Activated T-cell treated with anti-CD3 and anti-CD28 coated beads, Interleukin-2, amount 50 U/mL, for 72 hours (primary cell): ENCODE data around the gene RGMA. TPM values are rescaled to one million over a fixed set of nuclear protein-coding genes. Genes with fewer than 3 reads are reported as not detected.

ENCODE experiments used
- ATAC-seq, 2 donors: fragments of 150-1000 bp; cut with Tn5 transposase; replicated peaks in 1 of 2; 2 replicates each; pipeline ENCODE4 v1.10.0; 2021; ENCODE audit warnings: moderate library complexity in 2 of 2, mild to moderate bottlenecking in 1 of 2
- DNase-seq, 2 donors: peaks; one replicate each; pipeline ENCODE4 v3.0.0; 2021 to 2022; ENCODE audit warnings: mixed read lengths in 1 of 2
- H3K27ac Mint-ChIP-seq: one replicate; pipeline ENCODE4 v1.8.0; 2022; ENCODE audit warnings: mild to moderate bottlenecking, moderate library complexity, mixed read lengths
- H3K27me3 Mint-ChIP-seq: one replicate; pipeline ENCODE4 v1.8.0; 2022; ENCODE audit warnings: low read depth, mixed read lengths
- H3K36me3 Mint-ChIP-seq, 2 donors: one replicate each; pipeline ENCODE4 v1.8.0; 2022; ENCODE audit warnings: mixed read lengths in 2 of 2, mild to moderate bottlenecking in 1 of 2; ENCODE audit not compliant: insufficient read depth in 2 of 2
- H3K4me1 Mint-ChIP-seq: one replicate; pipeline ENCODE4 v1.8.0; 2022; ENCODE audit warnings: low read depth, mixed read lengths
- H3K4me3 Mint-ChIP-seq, 2 donors: one replicate each; pipeline ENCODE4 v1.8.0; 2022; ENCODE audit warnings: mild to moderate bottlenecking in 2 of 2, mixed read lengths in 2 of 2, moderate library complexity in 2 of 2
- H3K9me3 Mint-ChIP-seq, 2 donors: one replicate each; pipeline ENCODE4 v1.8.0; 2022; ENCODE audit warnings: mixed read lengths in 2 of 2
- total RNA-seq, 2 donors: library from RNA; stranded (reverse); gene quantifications; one replicate each; pipeline ENCODE4 v1.2.3, GENCODE V29; 2022

Gene RGMA
- total RNA-seq, 2 donors from 2014 or later, result 0.53 to 1.7 TPM

- peaks cover 5 to 14% of the 10 kb centered on the region in 2 donors for H3K36me3 Mint-ChIP-seq
- ATAC-seq (no peak), DNase-seq (no peak)
- no peak overlapping the region for H3K4me3 Mint-ChIP-seq
- H3K27ac Mint-ChIP-seq, result peak overlapping the region; percentile 20
- H3K4me1 Mint-ChIP-seq, result peaks cover 42% of the 10 kb centered on the region
- H3K27me3 Mint-ChIP-seq, result no peaks in the 10 kb centered on the region
- H3K9me3 Mint-ChIP-seq, result no peaks in the 10 kb centered on the region
These were observed 59.7 kb downstream of the RGMA start for GRCh38 chr15:93029214-93029835.

DNA sequence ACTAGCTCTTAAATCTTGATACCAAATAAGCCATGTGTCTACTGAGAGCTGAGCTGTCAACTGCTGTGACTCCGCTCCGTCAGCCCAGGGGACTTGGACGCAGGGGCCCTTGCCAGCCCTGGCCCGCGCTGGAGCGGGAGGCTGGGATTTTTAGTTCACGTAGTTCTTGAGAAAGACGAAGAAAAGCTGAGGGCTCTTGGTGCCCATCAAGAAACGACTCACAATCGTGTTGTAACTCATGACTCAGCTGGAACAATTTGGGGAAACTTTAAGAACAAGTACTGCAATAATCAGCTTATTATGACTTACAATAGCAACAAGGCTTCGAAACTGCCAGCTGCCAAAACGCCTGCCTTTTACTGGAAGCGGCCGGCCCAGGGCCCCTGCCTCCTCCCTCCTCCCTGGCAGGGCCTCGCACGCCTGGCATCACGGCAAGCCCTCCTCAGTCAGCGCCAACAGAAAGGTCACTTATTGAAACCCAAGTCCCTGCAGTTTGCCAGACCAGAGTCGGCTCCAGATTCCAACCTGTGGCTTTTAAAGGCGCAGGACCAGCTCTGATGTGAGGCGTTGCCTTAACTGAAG, 60.3 kb downstream of the RGMA start:
- H3K27me3 Mint-ChIP-seq, result no peaks in the 10 kb centered on the region
- ATAC-seq (peak; percentile 6 to 11), DNase-seq (no peak)
- peaks cover 6 to 20% of the 10 kb centered on the region in 2 donors for H3K36me3 Mint-ChIP-seq
- H3K9me3 Mint-ChIP-seq, result no peaks in the 10 kb centered on the region
- no peak overlapping the region for H3K4me3 Mint-ChIP-seq
- H3K4me1 Mint-ChIP-seq, result peaks cover 46% of the 10 kb centered on the region
- H3K27ac Mint-ChIP-seq, result peak overlapping the region; percentile 71

DNA sequence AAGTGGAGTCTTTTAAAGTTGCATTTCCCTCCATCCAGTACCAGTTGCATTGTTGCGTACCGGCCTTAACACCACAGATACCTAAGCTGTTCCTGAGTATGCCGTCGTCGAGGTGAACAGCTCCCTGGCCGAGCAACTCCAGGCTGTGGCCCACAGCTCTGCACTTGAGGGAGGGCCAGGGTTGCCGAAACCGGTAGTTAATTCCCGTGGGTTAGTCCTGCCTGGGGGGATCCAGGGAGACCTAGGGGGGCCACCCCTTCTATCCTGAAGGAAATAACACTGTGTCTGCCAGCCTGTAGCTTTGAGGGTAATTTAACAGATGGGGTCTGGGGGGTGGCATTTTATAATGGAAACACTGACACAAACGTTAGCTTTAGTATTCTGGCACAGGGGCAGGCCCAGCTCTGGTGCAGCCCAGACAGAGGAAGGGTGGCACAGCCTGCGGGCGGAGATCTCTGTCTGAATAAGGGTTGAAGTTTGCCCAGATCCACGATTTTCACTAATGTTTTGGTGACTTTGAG, 60.8 kb downstream of the RGMA start:
- peaks cover 50% of the 10 kb centered on the region for H3K4me1 Mint-ChIP-seq
- ATAC-seq (peak in 1 of 2 donors; percentile 0), DNase-seq (no peak)
- H3K27ac Mint-ChIP-seq, result peak overlapping the region; percentile 71
- H3K36me3 Mint-ChIP-seq, result peaks cover 8 to 26% of the 10 kb centered on the region in 2 donors
- H3K27me3 Mint-ChIP-seq, result no peaks in the 10 kb centered on the region
- peaks cover 0 to under 1% of the 10 kb centered on the region in 2 donors for H3K9me3 Mint-ChIP-seq
- H3K4me3 Mint-ChIP-seq, result no peak overlapping the region

GRCh38 chr15:93027413-93027812, 61.6 kb downstream of the RGMA start:
- Mint-ChIP-seq H3K27me3 (no peaks in the 10 kb centered on the region), H3K9me3 (peaks cover 0 to 3% of the 10 kb centered on the region in 2 donors), H3K27ac (peak overlapping the region; percentile 87), H3K4me3 (no peak overlapping the region), H3K36me3 (peaks cover 14 to 33% of the 10 kb centered on the region in 2 donors), H3K4me1 (peaks cover 58% of the 10 kb centered on the region)
- no peak for ATAC-seq
- no peak for DNase-seq

GRCh38 chr15:93026380-93026817, 62.6 kb downstream of the RGMA start:
- no peak overlapping the region for H3K4me3 Mint-ChIP-seq
- H3K36me3 Mint-ChIP-seq, result peaks cover 19 to 43% of the 10 kb centered on the region in 2 donors
- ATAC-seq (no peak), DNase-seq (no peak)
- peak overlapping the region; percentile 87 for H3K27ac Mint-ChIP-seq
- H3K4me1 Mint-ChIP-seq, result peaks cover 68% of the 10 kb centered on the region
- H3K27me3 Mint-ChIP-seq, result no peaks in the 10 kb centered on the region
- peaks cover 0 to 3% of the 10 kb centered on the region in 2 donors for H3K9me3 Mint-ChIP-seq

DNA sequence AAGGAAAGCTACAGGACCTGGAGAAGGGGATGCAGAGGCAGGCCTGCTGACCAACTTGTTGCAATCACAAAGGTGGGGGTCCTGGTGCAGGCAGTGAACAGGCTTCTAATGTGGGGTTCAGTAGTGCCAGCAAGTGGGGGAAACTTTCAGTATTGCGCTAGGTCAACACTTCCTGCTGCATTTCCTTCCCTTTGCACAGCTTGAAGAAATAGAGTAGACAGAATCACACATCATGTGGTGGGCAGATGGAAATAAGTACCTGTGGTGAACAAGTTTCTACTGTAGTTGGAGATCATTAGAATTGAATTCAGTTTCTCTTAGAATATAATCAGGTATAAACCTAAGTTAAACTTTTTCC, 63.4 kb downstream of the RGMA start:
- H3K4me1 Mint-ChIP-seq, result peaks cover 76% of the 10 kb centered on the region
- H3K9me3 Mint-ChIP-seq, result peaks cover 0 to 3% of the 10 kb centered on the region in 2 donors
- no peak for DNase-seq
- peak overlapping the region in 1 of 2 donors; percentile 1 for H3K4me3 Mint-ChIP-seq
- H3K27me3 Mint-ChIP-seq, result no peaks in the 10 kb centered on the region
- H3K36me3 Mint-ChIP-seq, result peaks cover 21 to 50% of the 10 kb centered on the region in 2 donors
- ATAC-seq, result no peak
- peak overlapping the region; percentile 79 for H3K27ac Mint-ChIP-seq

- Mint-ChIP-seq H3K27ac (peak overlapping the region; percentile 79), H3K4me3 (no peak overlapping the region)
- ATAC-seq, result no peak
These were observed 64.0 kb downstream of the RGMA start for GRCh38 chr15:93024716-93025624.

DNA sequence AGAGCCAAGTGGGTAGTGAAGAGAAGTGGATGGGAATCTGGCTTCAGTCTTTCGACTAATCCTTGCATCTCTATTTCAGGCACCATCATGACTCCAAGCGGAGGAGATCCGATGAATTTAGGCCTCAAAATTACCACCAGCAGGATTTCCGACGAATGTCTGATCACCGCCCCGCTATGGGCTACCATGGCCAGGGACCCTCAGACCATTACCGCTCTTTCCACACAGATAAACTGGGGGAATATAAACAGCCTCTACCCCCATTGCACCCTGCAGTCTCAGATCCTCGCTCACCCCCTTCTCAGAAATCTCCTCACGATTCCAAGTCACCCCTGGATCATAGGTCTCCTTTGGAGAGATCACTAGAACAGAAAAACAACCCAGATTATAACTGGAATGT, 64.7 kb downstream of the RGMA start:
- peak overlapping the region; percentile 43 for H3K27ac Mint-ChIP-seq
- DNase-seq (no peak), ATAC-seq (no peak)
- H3K27me3 Mint-ChIP-seq, result no peaks in the 10 kb centered on the region
- no peak overlapping the region for H3K4me3 Mint-ChIP-seq
- H3K4me1 Mint-ChIP-seq, result peaks cover 81% of the 10 kb centered on the region
- H3K9me3 Mint-ChIP-seq, result peaks cover 0 to 3% of the 10 kb centered on the region in 2 donors
- peaks cover 27 to 61% of the 10 kb centered on the region in 2 donors for H3K36me3 Mint-ChIP-seq

More at GRCh38 chr15:93024716-93025624, 64.0 kb downstream of the RGMA start:
- Mint-ChIP-seq H3K9me3 (peaks cover 0 to 3% of the 10 kb centered on the region in 2 donors), H3K36me3 (peaks cover 24 to 56% of the 10 kb centered on the region in 2 donors), H3K27me3 (no peaks in the 10 kb centered on the region), H3K4me1 (peaks cover 81% of the 10 kb centered on the region)
- no peak for DNase-seq

- peaks cover 0 to 3% of the 10 kb centered on the region in 2 donors for H3K9me3 Mint-ChIP-seq
- peaks cover 36 to 79% of the 10 kb centered on the region in 2 donors for H3K36me3 Mint-ChIP-seq
- ATAC-seq (no peak), DNase-seq (no peak)
- peak overlapping the region; percentile 94 for H3K27ac Mint-ChIP-seq
- peak overlapping the region; percentile 2 to 59 for H3K4me3 Mint-ChIP-seq
- H3K27me3 Mint-ChIP-seq, result no peaks in the 10 kb centered on the region
- peaks cover 96% of the 10 kb centered on the region for H3K4me1 Mint-ChIP-seq
These were observed 67.8 kb downstream of the RGMA start for GRCh38 chr15:93020976-93021772.

DNA sequence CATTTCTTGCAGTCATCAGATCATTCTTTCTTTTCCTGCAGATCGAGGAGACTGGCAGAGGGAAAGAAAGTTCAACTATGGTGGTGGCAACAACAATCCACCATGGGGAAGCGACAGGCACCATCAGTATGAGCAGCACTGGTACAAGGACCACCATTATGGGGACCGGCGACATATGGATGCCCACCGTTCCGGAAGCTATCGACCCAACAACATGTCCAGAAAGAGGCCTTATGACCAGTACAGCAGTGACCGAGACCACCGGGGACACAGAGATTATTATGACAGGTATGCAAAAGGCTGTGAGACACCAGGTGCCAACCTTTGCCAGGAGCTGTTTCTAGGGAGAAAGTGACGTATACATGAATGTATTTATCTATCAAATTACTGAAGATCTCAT, 69.0 kb downstream of the RGMA start:
- ATAC-seq (no peak), DNase-seq (no peak)
- H3K9me3 Mint-ChIP-seq, result peaks cover 0 to 3% of the 10 kb centered on the region in 2 donors
- no peaks in the 10 kb centered on the region for H3K27me3 Mint-ChIP-seq
- H3K4me3 Mint-ChIP-seq, result peak overlapping the region in 1 of 2 donors; percentile 11
- H3K36me3 Mint-ChIP-seq, result peaks cover 44 to 85% of the 10 kb centered on the region in 2 donors
- H3K27ac Mint-ChIP-seq, result peak overlapping the region; percentile 51
- H3K4me1 Mint-ChIP-seq, result peaks cover 88% of the 10 kb centered on the region

DNA sequence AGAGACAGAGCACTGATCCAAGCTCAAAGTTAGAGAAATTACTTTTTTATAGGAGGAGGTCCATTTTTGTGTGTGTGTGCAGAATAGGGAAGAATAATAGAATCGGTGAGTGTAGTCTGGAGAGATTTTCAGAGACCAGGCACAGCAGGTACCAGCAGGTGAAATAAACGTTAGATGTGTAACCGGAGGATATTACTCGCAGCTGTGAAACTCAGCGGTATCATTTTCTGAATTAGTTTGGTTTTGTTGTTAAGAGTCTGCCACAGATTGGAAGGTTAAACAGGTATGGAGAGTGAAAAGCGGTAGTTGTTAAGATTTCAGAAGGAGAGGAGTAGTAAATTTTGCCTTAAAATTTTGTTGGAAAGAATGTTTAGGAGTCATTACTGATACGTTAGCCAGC, 69.9 kb downstream of the RGMA start:
- Mint-ChIP-seq H3K27ac (peak overlapping the region; percentile 45), H3K27me3 (no peaks in the 10 kb centered on the region), H3K36me3 (peaks cover 41 to 83% of the 10 kb centered on the region in 2 donors), H3K4me3 (peak overlapping the region; percentile 14 to 29), H3K4me1 (peaks cover 79% of the 10 kb centered on the region), H3K9me3 (peaks cover 0 to 3% of the 10 kb centered on the region in 2 donors)
- ATAC-seq, result peak; percentile 28
- no peak for DNase-seq

DNA sequence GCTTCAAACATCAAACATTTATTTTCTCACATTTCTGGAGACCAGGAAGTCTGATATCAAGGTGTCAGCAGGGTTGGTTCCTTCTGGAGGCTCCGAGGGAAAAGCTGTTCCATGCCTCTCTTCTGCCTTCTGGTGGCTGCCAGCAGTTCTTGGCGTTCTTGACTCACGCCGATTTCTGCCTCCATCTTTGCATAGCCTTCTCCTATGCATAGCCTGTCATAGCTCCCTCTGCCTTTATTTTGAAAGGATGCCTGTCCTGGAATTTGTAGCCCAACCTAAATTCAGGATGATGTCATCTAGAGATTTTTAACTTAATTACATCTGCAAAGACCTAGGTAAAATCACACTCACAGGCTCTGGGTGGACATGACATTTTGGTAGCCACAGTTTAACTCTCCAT, 70.4 kb downstream of the RGMA start:
- Mint-ChIP-seq H3K27ac (peak overlapping the region; percentile 45), H3K4me3 (peak overlapping the region; percentile 14 to 29), H3K4me1 (peaks cover 78% of the 10 kb centered on the region), H3K9me3 (peaks cover 0 to 3% of the 10 kb centered on the region in 2 donors), H3K27me3 (no peaks in the 10 kb centered on the region), H3K36me3 (peaks cover 41 to 79% of the 10 kb centered on the region in 2 donors)
- DNase-seq (no peak), ATAC-seq (no peak)
